ENCODE measurements around the gene OR6B1. TPM values are rescaled to one million over a fixed set of nuclear protein-coding genes. Genes with fewer than 3 reads are reported as not detected.

Gene OR6B1
- total and polyA plus RNA-seq, 2 of the 8 experiments (the other 6 are each of a cell fraction or from before 2014, with no cell fraction given): not detected

- no peaks in the 10 kb centered on the region for H3K79me1 ChIP-seq (ENCODE audit: low read depth, low read length)
- H3K9me3 ChIP-seq (ENCODE audit: insufficient read depth in 2 of 2, low read depth in 1 of 2, low read length in 1 of 2): peaks cover 14 to 17% of the 10 kb centered on the region in 2 experiments; a peak in 3 of 4 replicates
- ChIA-PET CTCF (ENCODE audit: partially characterized antibody) (interaction anchor here (0.8 to 1.0 kb wide), 3 partner anchors 9 to 88 kb away, joined by 3 to 4 read pairs (median 3); no protein-coding TSS in a partner anchor), POLR2A (ENCODE audit: partially characterized antibody) (no interaction called here)
- H3K27ac ChIP-seq (ENCODE audit: low read depth, low read length): no peak overlapping the region
- H2BK12ac ChIP-seq (ENCODE audit: low read depth, low read length): no peak overlapping the region
- no peaks in the 10 kb centered on the region for H3K27me3 ChIP-seq (replicated peaks in 1 of 4; ENCODE audit: control insufficient read depth in 3 of 4, extremely low read depth in 1 of 4, insufficient read depth in 3 of 4, low read length in 3 of 4)
- FAIRE-seq: no peak
- no peaks in the 10 kb centered on the region for H4K20me1 ChIP-seq (replicated peaks in 1 of 2; ENCODE audit: control insufficient read depth in 1 of 2, insufficient read depth in 2 of 2, low read length in 2 of 2)
- H2AFZ ChIP-seq (ENCODE audit: low read length): no peak overlapping the region
- no peak overlapping the region for H2AK5ac ChIP-seq (ENCODE audit: low read depth, low read length)
- H3K4me3 ChIP-seq (ENCODE audit: extremely low read depth in 1 of 4, insufficient read depth in 2 of 4, low read depth in 3 of 4, low read length in 4 of 4): no peak overlapping the region
- DNase-seq (ENCODE audit: low read depth in 1 of 2, low spot score in 2 of 2): no peak
- H2BK120ac ChIP-seq (replicated peaks; ENCODE audit: low read depth, low read length): no peak overlapping the region
- H3K9ac ChIP-seq (replicated peaks in 1 of 4; ENCODE audit: extremely low read depth in 1 of 4, low read depth in 3 of 4, low read length in 3 of 4): no peak overlapping the region
- H4K5ac ChIP-seq (ENCODE audit: insufficient read length, low read depth, low read length): no peak overlapping the region
- H3K56ac ChIP-seq (replicated peaks; ENCODE audit: insufficient read length, low read depth, low read length): no peak overlapping the region
- H2BK15ac ChIP-seq (ENCODE audit: low read length): no peak overlapping the region
- no peak overlapping the region for H4K91ac ChIP-seq (replicated peaks; ENCODE audit: insufficient read length, low read length)
- no peak overlapping the region for H2BK5ac ChIP-seq (ENCODE audit: low read depth, low read length)
- no peak overlapping the region for H3K4me2 ChIP-seq (ENCODE audit: insufficient read depth in 1 of 2, low read depth in 2 of 2, low read length in 2 of 2)
- H3K4me1 ChIP-seq (replicated peaks in 1 of 4; ENCODE audit: control insufficient read depth in 3 of 4, insufficient read depth in 4 of 4, low read length in 3 of 4): no peaks in the 10 kb centered on the region
- no peaks in the 10 kb centered on the region for H3K23me2 ChIP-seq (ENCODE audit: low read depth, low read length)
- no peaks in the 10 kb centered on the region for H3K79me2 ChIP-seq (ENCODE audit: control insufficient read depth in 1 of 2, insufficient read depth in 2 of 2, low read length in 2 of 2)
- H3K14ac ChIP-seq (ENCODE audit: insufficient read length): no peak overlapping the region
- H3K18ac ChIP-seq (ENCODE audit: extremely low read depth, low read length): no peak overlapping the region
- no peak overlapping the region for H3K4ac ChIP-seq (replicated peaks; ENCODE audit: insufficient read length, low read depth, low read length)
- no peak overlapping the region for H2BK20ac ChIP-seq (ENCODE audit: low read length)
- H3K23ac ChIP-seq (ENCODE audit: insufficient read length): no peak overlapping the region
- H4K8ac ChIP-seq (ENCODE audit: extremely low read depth, insufficient read depth, low read length): no peak overlapping the region
- no peaks in the 10 kb centered on the region for H3K36me3 ChIP-seq (ENCODE audit: control insufficient read depth in 2 of 4, insufficient read depth in 4 of 4, low read length in 3 of 4)
- WGBS, 2 experiments (ENCODE audit: extremely low coverage in 1 of 2, insufficient coverage in 1 of 2, insufficient read length in 1 of 2, insufficient replicate concordance in 2 of 2, low coverage in 1 of 2, low lambda C conversion rate in 2 of 2, missing lambda C conversion rate in 1 of 2): 79% methylated on average over 5 of the region's 5 CpGs; no CpG with 5 or more reads in 1 of the 2 experiments
- TF ChIP-seq CBX5 (IDR thresholded peaks at IDR 0.05; ENCODE audit: low read depth, low read length) (no peak), TBP (IDR thresholded peaks at IDR 0.05; ENCODE audit: low read depth, low read length) (no peak), KDM4A (IDR thresholded peaks at IDR 0.05; ENCODE audit: low read depth, low read length, severe bottlenecking) (no peak), GABPA (IDR thresholded peaks at IDR 0.05; ENCODE audit: borderline replicate concordance, insufficient read depth, low read length) (no peak), E2F6 (IDR thresholded peaks at IDR 0.05) (no peak), TAF7 (optimal IDR thresholded peaks at IDR 0.05; ENCODE audit: borderline replicate concordance, low read depth, low read length) (no peak), JUND (IDR thresholded peaks at IDR 0.05; ENCODE audit: low read length) (no peak), CTCF (IDR thresholded peaks at IDR 0.05; ENCODE audit: control extremely low read depth in 1 of 3, insufficient read depth in 1 of 3, low read depth in 1 of 3, low read length in 3 of 3) (no peak), NANOG (IDR thresholded peaks at IDR 0.05; ENCODE audit: insufficient read depth, low read depth, low read length, poor library complexity, severe bottlenecking) (no peak)
These were observed 11.5 kb downstream of the OR6B1 start for GRCh38 chr7:144011458-144012230.

All from H1 (cell line).